GM20000 (cell line): ENCODE data around the gene PGAP3.
A peak's percentile ranks its signal among the peaks of the same experiment; 100 is the strongest.

Experiments used
- DNase-seq: peaks from one replicate; pipeline ENCODE4 v3.0.0; 2012; ENCODE audit warnings: low spot score
- TF ChIP-seq, protein P1 (sequence below): IDR thresholded peaks from 2 replicates; pipeline ENCODE4 v1.5.1; 2012; ENCODE audit warnings: mild to moderate bottlenecking, control low read depth; ENCODE audit errors: extremely low read depth, missing control alignments

The PGAP3 gene

DNA sequence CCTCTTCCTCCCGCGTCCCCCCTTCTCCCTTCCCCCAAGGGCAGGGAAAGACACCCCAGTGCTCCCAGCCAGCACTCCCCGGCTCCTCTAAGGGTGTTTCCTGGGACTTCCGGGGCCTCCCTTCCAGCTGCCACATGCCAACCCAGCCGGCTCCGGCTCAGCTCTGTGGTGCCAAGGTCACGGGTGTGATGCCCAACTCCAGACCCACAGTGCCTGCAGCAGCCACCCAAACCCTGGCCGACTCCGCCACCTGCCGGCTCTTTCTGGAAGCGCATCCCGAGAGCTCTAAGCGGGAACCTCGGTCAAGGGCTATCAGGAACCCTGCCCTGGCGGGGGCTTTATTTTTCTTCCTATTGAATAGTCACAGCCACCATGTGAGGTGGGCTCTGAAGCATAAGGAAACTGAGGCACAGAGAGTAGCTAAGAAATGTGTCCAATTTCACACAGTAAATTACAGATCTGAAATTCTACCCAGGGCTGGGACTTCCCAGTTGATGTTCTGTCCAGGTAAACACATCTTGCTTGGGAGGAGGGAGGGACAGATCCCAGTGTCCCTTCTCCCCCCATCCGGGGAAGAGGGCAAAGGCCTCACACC, 64.4 kb downstream of the PGAP3 start:
- DNase-seq: peak; percentile 87
- TF ChIP-seq, protein P1, sequence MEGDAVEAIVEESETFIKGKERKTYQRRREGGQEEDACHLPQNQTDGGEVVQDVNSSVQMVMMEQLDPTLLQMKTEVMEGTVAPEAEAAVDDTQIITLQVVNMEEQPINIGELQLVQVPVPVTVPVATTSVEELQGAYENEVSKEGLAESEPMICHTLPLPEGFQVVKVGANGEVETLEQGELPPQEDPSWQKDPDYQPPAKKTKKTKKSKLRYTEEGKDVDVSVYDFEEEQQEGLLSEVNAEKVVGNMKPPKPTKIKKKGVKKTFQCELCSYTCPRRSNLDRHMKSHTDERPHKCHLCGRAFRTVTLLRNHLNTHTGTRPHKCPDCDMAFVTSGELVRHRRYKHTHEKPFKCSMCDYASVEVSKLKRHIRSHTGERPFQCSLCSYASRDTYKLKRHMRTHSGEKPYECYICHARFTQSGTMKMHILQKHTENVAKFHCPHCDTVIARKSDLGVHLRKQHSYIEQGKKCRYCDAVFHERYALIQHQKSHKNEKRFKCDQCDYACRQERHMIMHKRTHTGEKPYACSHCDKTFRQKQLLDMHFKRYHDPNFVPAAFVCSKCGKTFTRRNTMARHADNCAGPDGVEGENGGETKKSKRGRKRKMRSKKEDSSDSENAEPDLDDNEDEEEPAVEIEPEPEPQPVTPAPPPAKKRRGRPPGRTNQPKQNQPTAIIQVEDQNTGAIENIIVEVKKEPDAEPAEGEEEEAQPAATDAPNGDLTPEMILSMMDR: peak; percentile 84

DNA sequence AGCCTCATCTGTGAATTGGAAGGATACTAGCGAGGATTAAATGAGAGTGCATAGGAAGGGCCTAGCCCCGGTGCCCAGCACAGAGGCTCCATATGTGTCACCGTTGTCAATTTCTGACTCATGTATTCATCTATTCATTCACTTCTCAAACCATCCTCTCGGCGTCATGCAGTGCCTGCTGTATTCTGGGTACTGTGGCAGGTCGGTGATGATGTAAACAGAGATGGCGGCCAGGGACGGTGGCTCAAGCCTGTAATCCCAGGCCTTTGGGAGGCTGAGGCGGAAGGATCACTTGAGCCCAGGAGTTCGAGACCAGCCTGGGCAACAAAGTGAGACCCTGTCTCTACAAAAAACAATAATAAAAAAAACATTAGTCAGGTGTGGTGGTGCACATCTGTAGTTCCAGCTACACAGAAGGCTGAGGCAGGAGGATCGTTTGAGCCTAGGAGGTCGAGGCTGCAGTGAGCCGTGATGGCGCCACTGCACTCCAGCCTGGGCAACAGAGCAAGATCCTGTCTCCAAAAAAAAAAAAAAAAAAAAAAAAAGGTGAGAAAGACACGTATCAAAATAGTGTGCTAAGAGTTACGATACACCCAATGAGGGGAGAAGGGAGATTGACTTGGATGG, 65.4 kb downstream of the PGAP3 start:
- no peak for DNase-seq
- TF ChIP-seq, protein P1: no peak

DNA sequence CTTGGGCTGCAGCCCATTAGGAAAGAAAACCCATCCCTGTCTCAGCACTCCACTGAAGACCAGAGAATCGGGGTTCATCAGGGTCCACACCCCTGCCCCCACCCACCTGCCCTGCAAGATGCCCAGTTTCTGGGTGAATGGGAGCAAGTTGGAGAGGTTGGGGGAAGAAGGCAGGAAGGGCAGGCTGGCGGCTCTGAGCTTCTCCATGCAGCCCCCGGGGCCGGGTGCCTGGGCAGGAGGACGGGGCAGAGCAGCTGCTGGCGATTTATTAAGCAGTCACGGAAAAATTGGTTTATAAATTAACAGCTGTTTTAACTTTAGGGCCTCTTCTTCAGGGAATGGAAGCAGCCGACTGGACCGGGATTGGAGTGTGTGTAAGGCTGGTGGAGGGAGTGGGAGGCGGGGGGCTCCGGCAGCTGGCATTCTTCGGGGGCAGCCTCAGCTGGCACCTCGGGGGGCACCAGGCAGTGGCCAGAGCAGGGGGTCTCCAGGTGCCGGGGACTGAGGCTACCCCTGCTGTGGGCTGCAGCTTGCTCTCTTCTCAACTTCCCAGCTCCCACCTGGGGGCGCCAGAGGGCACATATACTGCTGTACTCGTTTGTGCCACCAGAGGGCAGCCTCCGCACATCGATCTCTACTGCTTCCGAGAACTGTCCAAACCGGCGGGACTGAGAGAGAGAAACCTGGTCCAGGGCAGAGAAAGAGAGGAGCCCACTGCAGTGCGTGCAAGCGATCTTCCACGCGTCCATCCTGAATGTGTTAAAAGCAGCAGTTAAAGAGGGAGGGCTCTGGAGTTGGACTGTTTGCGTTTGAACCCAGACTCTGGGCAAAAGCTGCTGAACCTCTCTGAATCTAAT, 66.1 kb downstream of the PGAP3 start:
- peak; percentile 93 for DNase-seq
- TF ChIP-seq, protein P1: peak; percentile 100
